ENCODE results near the gene TOPBP1.
A peak's percentile ranks its signal among the peaks of the same experiment; 100 is the strongest.
"Not testable (repeated sequence)": the region's sequence is repeated elsewhere in the genome, so short reads cannot be mapped to it uniquely, and the experiment has no call there.

Gene TOPBP1

DNA sequence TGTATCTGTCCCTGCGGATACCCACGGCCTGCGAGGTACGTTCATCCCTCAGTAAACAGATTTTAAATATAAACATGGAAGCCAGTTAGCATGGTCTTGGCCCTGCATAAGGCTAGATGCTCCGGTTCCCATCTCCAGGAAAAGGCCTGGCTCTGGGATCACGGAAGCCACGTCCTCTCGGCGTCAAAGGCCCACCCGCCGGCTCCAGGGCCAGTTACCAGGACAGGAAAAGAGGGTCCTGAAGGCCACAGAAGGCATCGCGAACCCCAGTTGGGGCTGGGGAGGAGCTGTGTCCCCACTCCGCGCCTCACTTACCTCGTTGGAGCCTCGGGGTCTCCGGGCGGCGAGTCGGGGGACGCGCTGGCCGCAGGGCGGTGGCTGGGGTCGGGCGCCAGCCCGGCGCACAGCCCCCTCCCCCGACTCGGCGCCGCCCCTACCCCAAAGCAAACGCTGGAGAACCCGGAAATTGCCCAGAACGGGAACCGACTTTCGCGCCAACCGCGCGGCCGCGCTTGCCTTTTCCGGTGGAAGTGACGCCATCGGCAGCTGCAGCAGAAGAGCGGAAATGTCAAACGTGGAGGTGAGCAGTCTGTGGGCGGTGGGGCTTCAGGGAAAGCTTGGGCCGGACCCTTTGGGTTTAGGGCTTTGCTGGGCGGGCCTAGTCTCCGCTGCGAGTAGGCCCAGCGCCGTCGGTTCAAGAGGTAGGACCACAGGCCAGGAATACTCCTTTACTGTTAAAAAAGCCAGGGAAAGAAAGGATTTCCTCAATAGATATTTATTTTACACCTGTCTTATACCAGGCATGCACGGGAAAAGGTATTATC lies at the start of gene TOPBP1:
Gene TOPBP1, minus strand, starts transcription at position 488 of the 824 bp plus-strand sequence. CDS start 814 bp downstream, outside the sequence.
- DNase-seq = peak; percentile 81

DNA sequence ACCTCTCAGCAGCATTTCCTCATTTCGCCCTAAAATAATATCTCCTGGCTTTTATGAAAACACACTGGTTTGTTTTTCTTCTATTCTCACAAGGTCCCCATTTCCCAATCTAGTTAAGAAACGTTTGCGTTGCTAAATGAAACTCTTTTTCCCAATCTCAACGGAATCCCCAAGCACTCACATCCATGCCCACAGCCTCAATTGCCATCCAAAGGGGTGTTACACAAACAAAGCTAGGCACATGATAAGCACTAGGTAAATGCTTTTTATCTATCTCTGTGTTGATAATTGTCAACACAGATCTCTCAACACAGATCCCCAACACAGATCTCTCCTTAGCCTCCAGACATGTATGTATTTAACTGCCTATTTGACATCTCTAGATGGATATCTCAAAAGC lies 49.3 kb upstream of the TOPBP1 start:
- DNase-seq = no peak

DNA sequence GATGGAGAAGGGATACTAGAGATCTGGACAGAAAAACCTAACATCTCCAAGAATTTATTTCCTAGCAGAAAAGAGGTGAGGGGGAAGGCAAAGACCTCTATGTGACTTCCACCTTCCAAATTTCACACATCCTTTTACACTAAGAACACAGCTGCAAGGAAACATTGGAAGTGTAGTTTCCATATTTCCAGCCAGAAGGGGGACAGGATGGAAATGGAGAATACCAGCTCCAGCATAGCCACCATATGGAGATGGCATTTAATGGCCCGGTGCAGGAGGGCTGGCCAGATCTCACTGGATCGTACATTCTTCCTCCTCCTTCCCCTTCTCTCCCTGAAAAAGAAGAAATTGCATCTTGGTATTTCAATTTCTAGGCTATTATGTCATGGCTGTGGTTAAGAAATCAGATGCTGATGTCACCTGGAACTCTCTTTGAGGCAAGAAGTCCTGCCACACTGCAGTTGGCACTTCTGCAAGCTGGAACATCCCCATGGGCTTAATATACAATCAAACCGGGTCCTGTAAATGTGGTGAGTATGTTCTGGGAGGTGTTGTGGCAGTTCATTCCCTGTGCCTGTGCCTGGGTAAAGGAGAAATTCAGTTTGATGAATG lies 47.5 kb upstream of the TOPBP1 start:
- no peak for DNase-seq

DNA sequence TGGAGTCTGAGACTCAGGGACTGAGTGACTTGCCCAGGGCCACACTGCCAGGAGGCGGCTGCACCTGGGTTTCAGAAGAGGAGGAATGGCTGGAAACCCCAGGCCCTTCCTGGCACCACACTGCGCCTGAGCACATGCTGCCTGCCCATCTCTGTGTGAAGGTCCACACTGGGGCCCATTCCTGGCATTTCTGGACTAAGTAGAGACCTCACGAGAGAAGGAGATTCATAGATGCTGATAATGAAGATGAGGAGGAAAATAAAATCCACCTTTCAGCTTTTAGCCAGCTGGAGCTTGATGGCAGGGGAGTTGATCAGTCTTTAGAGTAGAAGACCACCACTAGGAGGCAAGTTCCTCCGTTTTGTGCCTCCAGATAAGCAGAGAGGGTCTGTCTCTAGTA lies 44.3 kb upstream of the TOPBP1 start:
- DNase-seq = no peak

DNA sequence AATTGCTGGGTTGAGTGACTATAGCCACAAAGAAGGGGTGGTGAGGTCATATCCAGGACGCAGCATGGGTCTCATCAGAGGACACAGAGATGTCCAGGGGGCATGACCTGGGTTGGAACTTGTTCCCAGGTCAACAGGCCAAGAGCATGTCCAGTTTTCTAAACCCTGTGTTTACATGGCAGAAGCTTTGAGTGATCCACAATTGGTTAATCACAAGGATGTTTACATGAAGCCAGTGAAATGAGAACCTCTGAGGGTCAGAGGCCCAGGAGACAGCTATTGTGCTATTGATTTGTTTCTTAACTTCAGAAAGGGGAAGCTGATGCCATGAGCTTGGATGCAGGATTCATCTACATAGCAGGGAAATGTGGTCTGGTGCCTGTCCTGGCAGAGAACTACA lies 42.2 kb upstream of the TOPBP1 start:
- no peak for DNase-seq

DNA sequence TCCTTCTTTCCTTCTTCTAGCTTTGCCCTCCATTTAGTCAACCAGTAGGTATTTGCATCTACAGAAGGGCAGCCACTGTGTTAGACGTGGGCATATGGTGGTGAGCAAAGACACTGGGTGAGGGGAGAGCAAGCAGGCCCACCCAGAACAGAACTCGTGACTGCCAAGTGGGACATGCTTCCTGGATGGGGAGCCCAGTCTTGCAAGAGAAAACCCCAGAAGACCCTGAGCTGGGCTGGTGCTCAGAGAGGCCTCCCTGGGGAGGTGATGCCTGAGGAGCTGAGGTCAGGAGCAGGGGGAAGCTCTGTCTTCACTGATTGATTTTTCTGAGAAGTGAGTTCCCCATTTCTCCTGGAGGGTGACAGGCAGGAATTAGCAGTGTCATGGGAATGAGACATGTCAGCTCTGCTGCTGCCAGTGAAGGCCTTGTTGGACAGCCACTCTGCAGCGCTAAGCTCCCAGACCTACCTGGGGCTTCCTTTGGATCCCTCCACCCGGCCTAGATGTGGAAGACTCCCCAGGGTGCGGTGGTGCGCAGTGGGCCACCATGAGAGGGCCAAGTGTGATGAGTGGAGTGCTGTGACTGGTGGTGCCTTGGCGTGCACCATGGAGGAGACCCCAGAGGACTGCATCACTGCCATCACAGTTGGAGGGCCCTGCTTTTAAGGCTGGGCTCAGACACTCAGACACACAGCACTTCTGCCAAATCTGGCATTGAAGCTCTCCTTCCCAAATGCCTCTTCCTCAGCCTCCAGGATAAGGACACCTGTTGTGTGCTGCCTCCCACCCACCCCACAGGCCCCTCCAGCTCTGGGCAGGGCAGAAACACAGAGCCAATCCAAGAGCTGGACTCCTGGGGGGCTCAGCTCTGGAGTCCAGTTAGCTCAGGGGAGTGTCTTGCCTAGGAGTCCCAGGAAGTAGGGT lies 40.0 kb upstream of the TOPBP1 start:
- no peak for DNase-seq

DNA sequence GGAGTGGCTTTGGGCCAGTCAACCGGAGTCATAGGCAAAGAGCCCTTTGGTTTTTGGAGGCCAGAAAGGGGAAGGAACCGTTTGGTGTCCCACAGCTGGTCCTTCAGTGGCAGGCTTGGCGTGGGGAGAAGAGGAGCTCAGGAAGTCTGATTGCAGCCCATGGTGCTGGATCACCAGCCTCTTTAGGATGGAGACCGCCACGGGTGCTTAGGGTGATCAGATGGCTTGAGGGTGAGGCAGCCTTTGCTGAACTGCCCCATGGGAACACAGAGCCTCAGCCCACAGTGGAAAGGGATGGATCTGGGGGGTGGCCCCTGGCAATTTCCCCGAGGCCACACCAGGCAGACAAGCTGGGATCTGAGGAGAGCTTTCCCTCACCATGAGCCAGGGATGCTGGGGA lies 38.6 kb upstream of the TOPBP1 start:
- no peak for DNase-seq

DNA sequence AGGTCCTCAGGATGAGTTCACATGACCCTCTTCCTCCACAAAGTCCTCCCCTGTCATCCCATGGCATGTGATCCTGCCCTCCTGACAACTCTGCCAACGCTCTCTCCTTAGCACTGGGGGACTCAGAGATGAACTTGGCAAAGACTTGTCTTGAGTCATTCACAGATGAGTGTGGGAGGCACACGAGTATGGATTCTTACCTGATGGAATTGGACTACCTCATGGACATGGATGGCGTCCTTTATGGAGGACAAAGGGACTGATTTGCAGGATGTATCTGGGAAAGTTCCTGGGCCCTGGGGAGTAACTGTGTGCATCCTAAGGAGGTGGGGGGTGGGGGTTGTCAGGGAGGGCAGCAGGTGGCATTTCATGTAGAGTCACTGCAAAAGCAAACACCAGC lies 38.2 kb upstream of the TOPBP1 start:
- DNase-seq = no peak

DNA sequence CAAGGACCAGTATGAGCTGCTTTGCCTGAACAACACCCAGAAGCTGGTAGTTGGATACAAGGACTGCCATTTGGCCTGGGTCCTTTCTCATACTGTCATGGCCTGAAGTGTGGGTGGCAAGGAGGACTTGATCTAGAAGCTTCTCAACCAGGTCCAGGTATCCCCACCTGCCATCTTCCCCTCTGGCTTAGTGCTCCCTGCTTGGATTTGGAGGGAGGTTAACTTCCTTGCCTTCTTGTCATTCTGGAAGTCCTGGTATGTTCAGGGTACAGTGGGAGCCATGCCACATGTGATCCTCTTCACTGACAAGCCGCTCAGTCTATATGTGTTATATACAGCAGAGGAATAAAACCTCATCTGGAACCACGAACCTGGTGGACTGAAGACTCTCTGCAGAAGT lies 37.7 kb upstream of the TOPBP1 start:
- no peak for DNase-seq

DNA sequence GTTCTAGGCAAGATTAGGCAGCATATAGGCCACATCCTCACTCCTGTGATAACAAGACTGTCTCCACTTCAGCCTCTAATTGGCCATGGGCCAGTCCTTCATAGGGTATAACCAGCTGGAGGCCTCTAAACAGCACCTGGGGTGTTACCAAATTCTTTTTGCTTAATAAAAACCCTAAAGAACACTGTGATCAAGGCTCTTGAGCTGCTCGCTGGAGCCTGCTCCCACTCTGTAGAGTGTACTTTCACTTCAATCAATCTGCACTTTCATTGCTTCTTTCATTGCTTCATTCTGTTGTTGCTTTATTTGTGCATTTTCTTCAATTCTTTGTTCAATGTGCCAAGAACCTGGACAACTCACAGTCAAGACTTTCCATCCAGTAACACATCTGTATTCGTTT lies 36.2 kb upstream of the TOPBP1 start:
- DNase-seq = no peak

DNA sequence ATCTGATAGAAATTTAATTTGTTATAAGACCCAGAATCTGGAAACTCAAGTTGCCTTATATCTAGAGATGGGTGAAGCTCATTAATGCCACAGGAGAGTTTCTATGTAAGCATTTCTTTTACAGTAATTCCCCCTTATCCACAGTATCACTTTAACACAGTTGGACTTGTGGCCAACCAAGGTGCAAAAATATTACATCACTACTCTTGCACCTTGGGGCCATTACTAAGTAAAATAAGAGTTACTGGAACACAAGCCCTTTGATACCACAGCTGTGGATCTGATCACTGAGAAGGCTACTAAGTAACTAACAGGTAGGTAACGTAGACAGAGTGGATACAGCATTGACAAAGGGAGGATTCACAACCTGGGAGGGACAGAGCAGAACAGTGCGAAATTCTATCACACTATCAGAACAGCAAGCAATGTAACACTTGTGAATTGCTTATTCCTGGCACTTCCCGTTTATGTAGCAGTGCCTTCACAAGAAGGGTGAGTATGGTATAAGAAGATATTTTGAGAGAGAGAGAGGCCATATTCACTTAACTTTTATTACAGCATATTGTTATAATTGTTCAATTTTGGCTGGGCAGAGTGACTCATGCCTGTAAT lies 33.9 kb upstream of the TOPBP1 start:
- DNase-seq = no peak

DNA sequence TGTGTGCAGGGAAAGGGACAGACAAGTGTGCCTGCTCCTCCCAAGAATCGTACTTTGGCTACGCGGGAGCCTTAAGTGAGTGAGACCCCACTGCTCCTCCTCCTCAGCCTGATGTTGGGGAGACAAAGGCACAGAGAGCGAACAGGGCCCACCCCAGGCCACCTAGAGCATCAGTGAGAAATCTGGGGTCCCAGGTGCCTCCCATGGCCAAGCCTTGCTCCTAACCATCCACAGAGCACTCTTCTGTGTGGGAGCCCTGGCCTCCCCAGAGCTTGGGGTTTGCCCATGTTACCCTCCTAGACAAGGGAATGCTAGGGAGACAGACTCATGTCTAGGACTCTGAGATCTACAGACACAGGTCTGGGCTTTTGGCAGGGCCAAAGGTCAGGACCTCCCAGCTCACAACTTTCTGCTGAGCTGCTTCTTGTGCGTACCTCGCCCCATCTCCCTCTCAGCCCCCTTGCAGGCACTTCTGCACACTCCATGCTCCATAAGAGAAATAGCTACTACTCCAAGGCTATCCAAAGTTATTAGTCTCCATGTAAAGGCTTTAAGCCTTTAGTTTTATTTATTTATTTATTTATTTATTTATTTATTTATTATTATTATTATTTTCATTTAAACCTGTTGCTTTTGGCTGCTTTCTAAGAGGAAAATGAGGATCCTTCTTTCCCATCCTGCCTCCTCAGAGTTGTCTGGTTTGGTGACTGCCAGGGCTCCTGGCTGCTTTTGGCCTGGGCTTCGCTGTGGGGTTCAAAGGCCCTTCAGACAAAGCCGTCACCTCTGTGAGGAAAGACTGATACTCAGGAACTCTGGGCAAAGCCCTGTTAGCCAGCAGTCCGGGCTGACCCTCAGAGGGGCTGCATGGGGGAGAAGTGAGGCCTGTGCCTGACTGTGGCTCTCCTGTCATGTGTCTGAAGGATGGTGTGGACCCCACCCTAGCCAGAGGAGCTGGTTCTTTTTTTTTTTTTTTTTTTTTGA lies 32.8 kb upstream of the TOPBP1 start:
- no peak for DNase-seq

DNA sequence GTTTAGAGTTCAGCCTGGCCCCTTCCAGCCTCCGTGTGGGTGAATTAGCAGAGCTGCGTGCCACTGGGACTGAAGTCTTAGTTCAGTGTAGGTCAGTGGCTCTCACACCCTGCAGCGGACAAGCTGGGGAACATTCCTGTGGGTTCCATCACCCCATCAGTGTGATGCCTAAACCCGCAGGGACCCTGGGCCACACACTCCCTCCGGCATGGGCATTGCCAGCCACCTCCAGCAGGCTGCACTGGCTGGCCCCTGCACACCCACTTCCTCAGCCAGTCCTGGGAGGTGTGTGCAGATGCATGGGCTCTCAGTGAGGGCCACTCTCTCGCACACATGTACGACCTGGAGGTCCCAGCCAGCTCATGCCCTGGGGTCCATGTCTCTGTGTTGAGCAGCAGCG lies 32.1 kb upstream of the TOPBP1 start:
- no peak for DNase-seq

DNA sequence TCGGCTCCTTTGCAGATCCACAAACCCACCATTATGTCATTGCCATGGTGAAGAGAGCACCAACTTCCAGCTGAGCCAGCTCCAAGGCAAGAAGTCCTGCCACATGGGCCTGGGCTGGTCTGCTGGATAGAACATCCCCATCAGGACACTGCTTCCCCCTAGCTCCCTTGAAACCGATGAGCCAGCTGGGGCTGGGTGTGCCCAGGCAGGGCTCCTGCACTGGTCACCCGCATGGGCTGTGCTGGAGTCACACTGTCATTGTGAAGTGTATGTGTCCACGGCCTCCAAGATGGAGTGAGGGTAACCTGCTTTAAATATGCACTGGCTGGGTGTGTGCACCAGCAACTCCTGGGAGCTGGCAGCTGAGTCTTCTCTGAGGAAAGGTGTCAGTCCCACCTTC lies 31.0 kb upstream of the TOPBP1 start:
- DNase-seq = no peak

DNA sequence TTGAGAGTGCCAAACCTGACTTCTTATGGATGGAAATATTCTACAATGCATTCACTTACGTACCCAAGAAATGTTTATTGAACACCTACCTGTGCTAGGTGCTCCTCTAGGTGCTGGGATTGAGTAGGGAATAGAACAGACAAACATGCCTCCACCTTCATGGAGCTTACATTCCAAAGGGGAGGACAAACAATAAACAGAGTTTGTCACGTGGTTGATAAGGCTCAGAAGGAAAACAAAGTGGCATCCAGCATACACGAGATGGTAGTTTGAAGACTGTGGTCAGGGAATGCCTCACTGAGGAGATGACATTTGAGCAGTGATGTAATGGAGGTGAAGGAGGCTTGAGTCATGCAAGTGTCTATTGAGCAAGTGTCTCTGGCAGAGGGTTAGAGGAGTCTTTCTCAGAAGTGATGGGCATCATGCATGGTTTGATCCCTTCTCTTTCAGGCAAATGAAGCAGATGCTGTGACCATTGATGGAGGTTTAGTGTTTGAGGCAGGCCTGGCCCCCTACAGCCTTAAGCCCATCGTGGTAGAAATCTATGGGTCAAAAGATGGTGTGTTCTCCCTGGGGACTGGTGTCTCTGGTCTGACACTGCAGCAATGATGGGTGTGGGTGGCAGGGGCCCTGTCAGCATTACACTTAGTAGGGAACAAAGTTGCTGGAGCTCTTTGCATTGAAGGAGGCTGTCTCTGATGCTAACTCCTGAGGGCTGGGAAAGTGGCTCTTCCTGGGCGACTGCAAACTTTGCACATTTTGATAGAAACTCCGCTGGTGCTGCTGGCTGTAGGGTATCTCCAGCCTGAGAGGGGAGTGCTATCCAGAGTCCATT lies 29.7 kb upstream of the TOPBP1 start:
- DNase-seq = no peak

DNA sequence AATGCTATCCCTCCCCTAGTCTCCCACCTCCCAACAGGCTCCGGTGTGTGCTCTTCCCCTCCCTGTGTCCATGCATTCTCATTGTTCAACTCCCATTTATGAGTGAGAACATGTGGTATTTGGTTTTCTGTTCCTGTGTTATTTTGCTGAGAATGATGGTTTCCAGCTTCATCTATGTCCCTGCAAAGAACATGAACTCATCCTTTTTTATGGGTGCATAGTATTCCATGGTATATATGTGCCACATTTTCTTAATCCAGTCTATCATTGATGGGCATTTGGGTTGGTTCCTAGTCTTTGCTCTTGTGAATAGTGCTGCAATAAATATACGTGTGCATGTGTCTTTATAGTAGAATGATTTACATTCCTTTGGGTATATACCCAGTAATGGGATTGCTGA lies 16.3 kb upstream of the TOPBP1 start:
- DNase-seq = not testable (repeated sequence)

DNA sequence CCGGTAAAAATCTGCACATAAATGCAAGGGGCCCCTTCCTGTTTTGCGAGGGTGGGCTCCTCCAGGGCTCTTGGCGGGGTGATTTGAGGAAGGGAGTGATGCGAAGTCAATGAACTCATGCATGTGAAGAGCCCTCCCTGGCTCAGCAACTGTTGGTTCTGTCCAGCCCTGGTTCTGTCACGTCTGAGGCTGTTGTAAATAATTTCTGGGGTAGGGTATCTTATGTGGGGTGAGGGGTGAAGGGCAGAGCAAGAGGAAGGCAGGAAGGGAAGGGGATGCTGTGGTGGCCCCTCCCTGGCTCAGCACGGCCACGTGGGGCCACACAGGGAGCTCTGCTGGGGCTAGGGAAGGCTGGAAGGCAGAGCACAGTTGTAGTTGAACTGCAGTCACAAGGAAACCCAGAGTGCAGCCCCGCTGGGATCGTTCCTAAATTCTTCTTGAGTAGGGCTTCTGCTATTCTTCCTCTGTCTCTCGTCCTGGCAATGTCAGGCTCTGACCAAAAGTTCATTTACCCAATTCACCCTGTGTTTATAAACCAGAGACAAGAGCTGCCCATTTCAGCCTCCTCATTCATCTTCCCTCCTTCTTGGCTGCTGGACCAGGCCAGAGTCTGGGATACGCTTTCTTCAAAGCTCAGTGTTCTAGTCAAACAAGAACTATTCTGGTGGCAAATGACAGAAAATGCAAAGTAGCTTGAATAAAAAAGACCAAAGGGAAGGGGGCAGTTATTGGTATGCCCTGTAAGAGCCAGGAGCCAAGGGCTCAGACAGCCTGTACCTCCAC lies 14.8 kb upstream of the TOPBP1 start:
- no peak for DNase-seq

DNA sequence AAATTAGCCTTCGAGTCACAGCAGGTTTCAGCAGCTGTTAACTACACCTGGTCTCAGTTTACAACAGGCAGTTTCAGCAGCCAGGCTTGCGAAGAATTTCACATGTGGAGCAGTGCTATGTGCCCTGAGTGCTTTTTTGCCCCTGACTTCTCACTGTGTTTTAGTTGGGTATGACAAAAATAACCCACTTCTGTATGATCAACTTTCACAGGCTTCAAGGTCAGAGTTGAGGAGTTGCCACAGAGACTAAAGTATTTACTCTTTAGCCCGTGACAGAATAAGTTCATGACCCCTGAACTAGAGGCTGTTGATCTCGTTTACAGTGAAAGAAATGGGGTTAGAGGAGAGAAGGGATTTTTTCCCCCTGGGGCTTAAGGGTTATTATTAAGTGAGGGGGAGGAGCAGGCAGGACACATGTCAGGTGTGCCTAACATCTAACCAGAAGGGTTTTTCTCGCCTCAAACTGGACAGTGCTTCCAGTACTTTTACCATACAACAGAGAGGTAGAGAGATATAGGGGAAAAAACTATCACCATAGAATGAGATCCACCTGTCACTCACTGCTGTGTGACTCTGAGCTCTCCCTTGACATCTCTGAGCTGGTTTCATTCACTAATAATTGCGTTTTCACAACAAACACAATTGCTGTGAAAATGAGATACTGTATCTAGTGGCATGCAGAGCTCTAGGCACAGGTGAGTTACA lies 14.0 kb upstream of the TOPBP1 start:
- no peak for DNase-seq

DNA sequence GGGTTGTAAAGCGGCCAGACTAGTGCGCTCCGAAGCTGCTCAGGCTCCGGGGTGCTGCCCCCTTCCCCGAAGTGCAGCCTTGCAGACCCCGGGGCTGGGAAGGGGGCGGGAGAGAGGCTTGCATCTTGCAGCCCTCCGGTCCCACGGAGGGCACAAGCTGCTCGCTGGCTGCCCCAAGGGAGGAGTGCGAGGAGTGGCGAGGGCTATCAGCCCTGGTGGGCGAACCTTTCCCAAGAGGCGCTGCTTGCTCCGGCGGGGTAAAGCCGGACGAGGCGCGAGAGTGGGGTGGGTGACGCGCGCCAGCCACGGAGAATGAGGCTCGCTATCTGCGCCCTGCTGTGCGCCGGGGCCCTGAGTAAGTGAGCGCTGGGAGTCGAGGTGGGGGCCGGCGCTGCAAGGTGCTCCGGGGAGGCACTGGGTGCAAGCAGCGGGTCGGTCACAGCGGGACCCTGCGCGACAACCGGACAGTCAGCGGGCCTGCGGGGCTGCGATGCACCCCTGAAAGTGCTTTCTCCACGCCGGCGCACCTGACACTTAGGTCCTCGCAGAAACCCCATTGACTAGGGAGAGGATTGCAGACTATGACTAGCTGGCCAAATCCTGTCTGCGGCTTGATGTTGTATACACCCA lies 12.7 kb upstream of the TOPBP1 start:
- DNase-seq = no peak
